Activated CD4-positive, alpha-beta T cell treated with anti-CD3 and anti-CD28 coated beads, Interleukin-2, Interleukin-6, amounts not matched to agents 100 ng/mL and 50 ng/mL, durations not matched to agents 16 hours and 8 hours (primary cell): ENCODE measurements around the gene MTHFD2.
A peak's percentile ranks its signal among the peaks of the same experiment; 100 is the strongest.

Experiments
- DNase-seq: peaks from one replicate; pipeline ENCODE4 v3.0.0-alpha.2; 2020

The MTHFD2 gene

DNA sequence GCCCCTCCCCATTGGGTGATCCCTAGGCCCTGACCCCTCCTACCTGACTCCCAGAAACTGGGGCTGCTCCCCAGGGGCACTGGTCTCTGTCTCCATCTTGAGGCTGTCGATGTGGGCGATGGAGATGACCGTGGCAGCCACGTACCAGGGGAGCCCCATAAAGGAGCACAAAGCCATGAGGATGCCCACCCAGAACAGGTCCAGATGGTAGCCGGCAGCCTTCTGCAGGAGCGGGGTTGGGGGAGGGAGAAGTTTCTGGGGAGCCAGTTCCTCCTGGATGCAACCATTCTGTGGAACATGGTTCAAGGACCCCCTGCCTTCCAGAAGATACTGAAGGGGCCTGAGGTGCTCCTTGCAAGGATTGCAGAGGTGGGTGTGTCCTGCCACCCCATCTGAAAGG, 34.0 kb downstream of the MTHFD2 start:
- DNase-seq: no peak

- DNase-seq: no peak
These were observed 35.2 kb downstream of the MTHFD2 start for GRCh38 chr2:74233648-74234047.

DNA sequence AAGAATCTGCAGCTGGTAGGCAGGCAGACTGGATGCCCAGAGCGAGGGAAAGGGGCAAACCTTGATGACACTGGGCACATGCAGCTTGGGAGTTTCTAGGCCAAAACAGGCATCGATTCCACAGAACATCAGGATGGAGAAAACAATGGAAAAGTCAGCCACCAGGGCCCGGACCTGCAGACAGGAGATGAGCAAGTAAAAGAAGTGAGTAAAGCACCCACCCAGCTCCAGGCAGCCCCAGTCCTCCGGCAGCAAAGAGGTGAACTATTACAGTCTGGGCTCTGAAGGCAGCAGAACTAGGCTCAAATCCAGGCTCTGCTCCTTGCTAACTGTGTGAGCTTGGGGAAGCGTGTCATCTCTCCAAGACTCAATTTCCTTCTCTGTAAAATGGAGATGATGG, 36.6 kb downstream of the MTHFD2 start:
- no peak for DNase-seq

DNA sequence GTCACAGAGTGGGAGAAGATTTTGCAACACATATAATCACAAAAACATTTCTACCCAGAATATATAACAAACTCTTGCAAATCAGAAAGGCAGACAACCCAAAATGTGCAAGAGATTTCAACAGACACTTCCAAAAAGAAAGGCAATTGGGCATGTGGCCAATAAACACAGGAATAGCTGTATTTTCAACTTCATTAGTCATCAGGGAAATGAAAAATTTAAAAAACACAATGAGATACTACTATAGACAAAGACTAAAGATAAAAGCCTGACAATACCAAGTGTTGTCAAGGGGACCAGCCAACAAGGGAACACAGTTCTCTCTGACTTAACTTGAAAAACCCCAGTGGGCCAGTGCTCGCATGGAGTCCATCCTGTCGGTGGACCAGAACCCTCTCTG, 40.5 kb downstream of the MTHFD2 start:
- DNase-seq: no peak

DNA sequence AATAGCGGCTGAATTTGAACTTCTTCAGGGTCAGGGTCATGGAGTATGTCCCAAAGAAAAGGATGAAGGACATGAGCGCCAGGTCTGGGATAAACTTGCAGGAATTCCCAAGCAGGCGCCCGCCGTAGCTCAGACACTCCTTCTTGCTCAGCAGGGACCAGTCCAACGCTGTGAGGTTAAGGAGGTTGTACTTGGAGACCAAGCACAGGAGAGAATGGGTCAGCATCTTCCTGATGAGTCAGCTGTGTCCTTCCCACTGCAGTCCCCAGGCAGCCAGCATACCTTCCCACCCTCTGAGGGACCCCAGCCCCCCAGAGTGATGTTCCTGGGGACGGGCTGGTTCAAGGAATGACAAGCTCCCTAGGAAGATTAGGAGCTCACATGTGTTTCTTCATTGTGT, 40.9 kb downstream of the MTHFD2 start:
- DNase-seq: no peak

DNA sequence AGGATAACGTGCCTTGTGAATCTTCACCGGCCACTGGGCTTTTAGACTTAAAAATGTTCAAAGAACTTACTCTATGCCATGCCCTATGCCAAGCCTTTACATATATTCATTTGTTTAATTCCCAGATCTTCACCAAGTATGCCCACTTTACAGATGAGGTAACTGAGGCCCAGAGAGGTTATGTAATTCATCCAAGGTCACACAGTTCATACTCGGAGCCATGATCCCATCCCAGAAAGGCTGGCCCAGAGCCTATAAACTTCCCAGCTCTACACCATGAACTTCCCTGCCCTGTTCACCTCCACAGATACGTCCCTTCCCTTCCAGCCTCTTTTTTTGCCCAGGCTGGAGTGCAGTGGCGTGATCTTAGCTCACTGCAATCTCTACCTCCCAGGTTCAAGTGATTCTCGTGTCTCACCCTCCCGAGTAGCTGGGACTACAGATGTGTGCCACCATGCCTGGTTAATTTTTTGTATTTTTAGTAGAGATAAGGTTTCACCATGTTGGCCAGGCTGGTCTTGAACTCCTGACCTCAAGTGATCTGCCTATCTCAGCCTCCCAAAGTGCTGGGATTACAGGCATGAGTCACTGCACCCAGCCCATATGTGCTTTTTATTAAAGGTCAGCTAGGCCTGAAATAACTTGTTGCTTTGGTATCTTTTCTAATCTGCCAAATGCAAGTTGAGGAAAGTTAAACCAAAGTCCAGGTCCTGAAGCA, 44.1 kb downstream of the MTHFD2 start:
- no peak for DNase-seq

DNA sequence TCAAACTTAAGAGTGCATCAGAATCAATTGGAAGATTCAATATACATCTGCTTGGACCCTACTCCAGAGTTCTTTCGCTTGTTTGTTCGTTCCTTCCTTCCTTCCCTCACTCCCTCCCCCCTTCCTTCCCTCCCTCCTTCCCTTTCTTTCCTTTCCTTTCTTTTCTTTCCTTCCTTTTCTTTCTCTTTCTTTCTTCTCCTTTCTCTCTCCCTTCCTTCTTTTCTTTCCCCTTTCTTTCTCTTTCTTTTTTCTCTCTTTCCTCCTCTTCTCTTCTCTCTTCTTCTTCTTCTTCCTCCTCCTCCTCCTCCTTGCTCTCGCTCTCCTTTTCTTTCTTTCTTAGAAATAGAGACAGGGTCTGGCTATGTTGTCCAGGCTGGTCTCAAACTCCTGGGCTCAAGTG, 45.9 kb downstream of the MTHFD2 start:
- DNase-seq: no peak

DNA sequence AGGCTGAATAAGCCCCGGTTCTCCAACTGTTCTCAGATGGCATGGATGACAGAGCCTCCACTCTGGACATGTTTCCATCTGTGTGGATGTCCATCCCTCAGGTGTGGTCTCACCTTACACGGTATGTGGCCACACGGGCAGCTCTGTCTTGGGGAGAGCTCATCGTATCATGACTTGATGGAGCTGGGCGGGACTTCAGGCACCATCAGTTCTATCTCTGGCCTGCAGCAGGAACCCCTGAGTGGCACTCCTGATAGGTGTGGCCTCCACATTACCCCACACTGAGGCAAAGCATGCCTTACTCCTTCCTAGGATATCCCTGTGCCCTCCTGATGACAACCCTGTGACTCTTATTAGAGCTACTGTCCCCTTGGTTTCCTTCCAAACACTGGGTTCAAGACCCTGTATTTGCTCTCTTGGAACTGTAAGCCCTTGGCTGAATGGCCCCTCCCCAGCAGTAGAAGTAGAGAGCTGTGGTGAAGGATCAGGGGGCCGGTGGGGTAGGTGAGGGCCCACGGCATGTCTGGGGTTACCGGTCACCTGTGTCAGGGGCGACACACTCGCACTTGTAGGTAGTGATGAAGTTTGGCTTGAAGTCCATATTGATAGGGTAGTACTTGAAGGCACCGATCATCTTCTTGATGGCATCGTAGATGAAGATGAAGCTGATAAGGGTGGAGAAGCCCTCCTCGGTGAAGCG, 48.2 kb downstream of the MTHFD2 start:
- no peak for DNase-seq

DNA sequence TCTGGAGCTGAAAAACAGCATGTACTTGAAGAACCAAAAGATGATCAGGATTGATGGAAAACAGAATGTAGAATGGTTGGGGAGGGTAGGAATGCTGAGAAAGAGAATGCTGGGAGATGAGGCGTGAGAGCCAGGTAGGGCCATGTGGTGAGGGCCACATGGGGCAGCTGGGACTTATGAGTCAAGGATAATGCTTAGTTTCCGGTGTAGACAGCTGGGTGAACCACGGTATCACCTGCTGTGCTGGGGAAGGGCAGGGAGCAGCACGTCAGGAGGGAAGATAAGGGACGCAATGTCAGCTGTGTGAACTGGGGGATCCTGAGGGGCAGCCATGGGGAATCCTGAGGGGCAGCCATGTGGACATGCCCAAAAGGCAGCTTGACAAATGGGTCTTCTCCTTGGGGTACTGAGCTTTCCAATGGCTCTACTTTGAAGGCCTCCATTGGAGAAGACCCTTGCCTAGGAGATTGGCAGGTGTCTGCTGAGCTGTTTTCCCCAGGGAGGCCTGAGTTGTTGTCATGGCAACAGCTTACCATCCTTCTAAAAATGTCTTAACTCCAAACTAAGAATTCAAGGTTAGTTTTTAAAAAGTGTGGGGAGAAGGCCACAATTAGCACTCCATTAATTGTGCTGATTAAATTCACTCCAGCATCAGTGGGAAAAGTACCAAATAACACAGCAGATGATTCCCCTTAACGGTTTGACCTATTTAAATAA, 51.1 kb downstream of the MTHFD2 start:
- DNase-seq: no peak

DNA sequence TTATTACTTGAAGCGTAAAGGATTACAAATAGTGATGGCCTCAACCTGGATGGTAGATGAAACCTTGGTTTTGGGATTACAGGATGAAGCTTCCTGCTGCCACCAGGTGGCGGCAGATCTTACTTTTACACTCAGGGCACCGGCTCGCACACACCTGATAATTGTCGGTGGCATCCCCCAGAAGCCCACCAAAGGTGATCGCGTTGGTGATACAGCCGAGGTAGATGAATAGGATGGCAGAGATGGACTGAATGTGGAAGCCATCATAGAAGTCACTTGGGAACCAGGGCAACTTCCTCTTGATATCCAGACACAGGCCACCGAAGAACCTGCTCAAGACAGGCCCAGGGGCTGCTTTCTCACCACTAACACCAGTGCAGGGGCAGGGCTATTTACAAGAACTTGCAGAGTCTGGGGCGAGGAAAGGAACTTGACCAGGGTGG, 51.8 kb downstream of the MTHFD2 start:
- peak; percentile 54 for DNase-seq

GRCh38 chr2:74252036-74252435, 53.6 kb downstream of the MTHFD2 start:
- DNase-seq: no peak

DNA sequence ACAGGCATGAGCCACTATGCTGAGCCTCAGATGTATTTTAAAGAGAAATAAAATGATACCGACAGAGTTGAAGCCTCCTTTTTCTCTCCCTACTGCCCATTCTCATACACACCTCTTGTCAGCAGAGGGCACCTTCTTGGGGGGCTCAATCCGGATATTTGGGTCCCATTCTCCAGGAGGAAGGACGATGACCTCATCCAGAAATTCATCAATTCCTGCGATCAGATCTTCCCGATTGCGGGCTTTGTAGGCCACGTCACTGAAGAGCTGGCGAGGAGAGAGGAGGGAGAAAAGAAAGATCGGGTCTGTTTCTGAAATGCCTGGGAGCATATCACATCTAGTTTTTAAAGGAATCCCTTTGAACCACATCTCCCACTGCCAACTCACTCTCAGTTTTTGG, 54.4 kb downstream of the MTHFD2 start:
- DNase-seq: no peak

DNA sequence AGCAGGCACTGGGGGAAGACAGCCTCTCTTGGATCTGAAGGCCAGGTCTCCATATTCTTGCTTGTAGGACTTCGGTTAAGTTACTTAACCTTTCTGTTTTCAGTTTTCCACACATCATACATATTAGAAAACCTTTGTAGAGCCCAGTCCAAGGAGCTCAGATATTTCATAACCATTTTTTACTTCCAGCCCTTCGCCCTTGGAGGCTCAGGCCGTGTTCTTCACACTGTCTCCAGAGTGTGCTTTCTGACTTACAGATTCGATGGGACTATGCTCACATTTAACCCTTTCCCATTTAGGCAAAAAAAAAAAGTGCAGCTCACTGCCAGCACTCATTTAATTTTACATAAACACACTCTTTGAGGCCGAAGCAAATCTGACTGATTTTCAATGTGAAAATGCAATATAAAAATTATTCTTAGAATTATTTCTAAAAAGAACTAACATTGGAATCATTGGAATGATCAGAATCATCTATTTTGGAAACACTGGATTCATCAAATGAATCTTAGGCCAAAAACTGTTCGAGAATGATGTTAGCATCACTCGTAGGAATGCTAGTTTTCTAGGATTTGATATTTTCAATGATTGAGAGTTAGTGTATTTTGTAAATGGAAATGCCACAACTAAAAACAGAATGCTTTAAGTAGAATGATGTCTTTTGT, 55.0 kb downstream of the MTHFD2 start:
- no peak for DNase-seq

- no peak for DNase-seq
These were observed 55.5 kb downstream of the MTHFD2 start for GRCh38 chr2:74253971-74254310.

- no peak for DNase-seq
These were observed 57.3 kb downstream of the MTHFD2 start for GRCh38 chr2:74255660-74256213.

GRCh38 chr2:74259191-74259590, 60.8 kb downstream of the MTHFD2 start:
- DNase-seq: no peak

DNA sequence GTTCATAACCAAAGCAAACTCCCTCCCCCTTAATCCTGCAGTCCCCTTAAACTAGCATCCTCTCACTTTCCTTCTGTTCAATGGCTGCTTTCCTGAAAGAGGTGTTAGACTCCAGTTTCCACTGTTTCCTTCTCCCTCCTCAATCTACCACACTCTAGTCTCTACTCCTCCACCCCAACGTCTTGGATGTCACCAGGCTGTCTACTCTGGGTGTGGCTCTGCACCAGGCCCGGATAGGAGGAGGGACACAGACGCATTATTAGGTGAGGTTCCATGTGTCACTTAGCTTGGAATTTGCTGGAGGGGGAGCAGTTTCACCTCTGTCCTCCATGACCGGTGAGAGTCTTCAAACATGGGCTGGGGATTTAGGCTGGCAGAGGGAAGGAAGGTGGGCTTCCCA, 61.3 kb downstream of the MTHFD2 start:
- DNase-seq: no peak

GRCh38 chr2:74260495-74260894, 62.1 kb downstream of the MTHFD2 start:
- no peak for DNase-seq

GRCh38 chr2:74261204-74261864, 62.9 kb downstream of the MTHFD2 start:
- no peak for DNase-seq

GRCh38 chr2:74262681-74263080, 64.3 kb downstream of the MTHFD2 start:
- DNase-seq: no peak

DNA sequence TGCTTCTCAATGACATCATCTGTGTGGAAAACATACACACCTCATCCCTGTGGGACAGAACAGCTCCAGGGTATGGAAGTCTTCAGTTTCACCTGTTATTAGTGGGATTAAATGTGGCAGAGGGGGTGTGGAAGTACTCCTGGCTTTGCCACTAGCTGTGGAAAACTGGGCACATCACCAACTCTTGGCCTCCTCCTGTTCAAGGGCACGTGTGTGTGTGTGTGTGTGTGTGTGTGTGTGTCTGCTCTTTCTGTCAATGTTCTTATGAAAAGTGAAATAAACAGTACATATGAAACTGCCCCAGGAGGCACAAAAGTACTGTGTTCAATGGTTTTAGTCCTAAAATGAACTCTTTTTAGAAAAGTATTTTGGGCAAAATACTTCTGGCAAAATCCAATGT, 65.9 kb downstream of the MTHFD2 start:
- DNase-seq: no peak

DNA sequence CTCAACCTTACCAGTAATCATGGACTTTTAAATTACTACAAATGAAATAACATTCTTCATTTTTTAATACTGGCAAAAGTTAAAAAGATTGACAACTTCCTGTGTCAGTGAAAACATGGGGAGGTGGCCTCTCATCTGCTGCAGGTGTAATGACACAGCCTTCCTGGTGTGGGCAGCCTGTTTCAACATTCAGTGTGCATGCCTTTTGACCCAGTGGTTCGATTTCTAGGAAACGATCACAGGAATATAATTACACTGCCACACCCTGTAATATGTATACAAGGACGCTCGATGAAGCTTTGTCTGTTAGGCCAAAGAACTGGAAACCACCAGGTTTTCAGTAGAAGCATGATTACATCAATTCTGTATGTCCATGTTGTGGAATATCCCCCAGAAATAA, 68.7 kb downstream of the MTHFD2 start:
- peak; percentile 68 for DNase-seq
